ENCODE results near the gene P4HA2.

Gene P4HA2

GRCh38 chr5:132227485-132228240 is at the start of gene P4HA2:
Gene P4HA2 (minus strand): TSS chr5:132227853. CDS start chr5:132218626, 9,227 bp downstream.
- DNase-seq (ENCODE audit: low read depth in 2 of 2): peak; percentile 46 to 49

DNA sequence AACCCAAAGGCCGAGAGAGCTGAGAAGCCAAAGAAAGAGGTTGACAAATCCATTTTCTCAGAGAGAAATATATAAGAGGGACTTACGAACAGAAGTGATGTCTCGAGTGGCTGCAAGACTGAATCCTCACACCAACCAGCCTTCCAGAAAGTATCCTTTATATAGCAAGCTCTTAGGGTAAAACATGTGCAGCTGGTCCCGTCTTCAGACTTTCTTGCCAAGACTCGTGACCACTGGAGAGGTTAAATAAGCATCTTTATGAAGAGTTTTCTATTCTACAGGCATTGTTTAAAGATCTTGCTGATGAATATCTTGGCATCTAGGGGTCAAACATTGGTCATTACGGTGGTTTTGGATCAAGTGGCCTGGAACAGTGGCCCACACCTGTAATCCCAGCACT is 49.6 kb upstream of the P4HA2 start:
- no peak for DNase-seq (ENCODE audit: low read depth in 2 of 2)

- no peak for DNase-seq (ENCODE audit: low read depth in 2 of 2)
Measured at GRCh38 chr5:132275367-132276220, 47.9 kb upstream of the P4HA2 start.

- no peak for DNase-seq (ENCODE audit: low read depth in 2 of 2)
Measured at GRCh38 chr5:132274050-132274792, 46.6 kb upstream of the P4HA2 start.

DNA sequence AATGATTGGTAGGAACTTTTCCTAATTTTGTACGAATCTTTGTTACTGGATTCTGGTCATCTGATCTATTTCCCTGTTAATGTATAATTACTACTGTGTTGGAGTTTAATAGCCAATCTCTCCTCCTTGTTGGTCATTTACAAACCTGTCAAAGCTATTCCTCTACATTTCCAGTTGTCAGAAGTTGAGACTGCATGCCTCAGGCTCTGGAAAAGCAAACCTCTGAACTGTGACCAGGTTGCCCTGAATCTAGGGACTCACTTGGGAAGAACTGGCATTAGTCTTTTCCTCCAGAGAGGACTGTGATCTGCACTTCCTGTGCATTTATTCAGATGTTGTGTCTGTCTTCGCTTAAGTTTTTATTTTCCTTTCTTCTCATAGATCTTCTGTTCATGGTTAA is 46.0 kb upstream of the P4HA2 start:
- no peak for DNase-seq (ENCODE audit: low read depth in 2 of 2)

- peak; percentile 55 to 65 for DNase-seq (ENCODE audit: low read depth in 2 of 2)
Measured at GRCh38 chr5:132272311-132273210, 44.9 kb upstream of the P4HA2 start.

DNA sequence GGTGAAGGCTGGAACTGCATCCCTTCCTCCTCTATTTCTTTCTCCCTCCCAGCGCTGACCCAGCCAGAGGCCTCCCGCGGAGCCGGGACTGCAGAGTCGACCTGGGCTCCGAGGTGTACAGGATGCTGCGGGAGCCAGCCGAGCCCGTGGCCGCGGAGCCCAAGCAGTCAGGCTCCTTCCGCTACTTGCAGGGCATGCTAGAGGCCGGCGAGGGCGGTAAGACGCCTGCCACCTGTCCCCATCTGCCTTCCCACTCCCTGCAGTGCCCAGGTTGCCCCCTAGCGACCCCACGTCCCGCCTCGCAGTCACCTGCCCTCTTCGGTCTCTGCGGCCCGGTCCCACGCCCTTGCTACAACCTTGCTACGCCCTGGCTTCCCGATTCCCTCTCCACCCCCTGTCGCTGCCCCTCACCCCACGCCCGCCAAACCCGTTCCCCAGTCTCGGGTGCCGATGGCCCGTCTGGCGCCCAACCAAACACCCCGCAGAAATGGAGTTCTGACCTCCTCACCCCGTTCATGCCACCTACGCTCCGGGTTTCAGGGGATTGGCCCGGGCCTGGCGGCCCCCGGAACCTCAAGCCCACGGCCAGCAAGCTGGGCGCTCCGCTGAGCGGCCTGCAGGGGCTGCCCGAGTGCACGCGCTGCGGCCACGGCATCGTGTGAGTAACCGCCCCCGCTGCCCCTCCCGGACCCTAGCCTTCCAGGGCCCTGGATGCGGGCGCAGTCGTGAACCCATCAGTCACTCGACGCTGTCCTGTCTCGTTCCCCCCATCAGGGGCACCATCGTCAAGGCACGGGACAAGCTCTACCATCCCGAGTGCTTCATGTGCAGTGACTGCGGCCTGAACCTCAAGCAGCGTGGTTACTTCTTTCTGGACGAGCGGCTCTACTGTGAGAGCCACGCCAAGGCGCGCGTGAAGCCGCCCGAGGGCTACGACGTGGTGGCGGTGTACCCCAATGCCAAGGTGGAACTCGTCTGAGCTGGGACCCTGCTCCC is 43.9 kb upstream of the P4HA2 start:
- DNase-seq (ENCODE audit: low read depth in 2 of 2): no peak

GRCh38 chr5:132270706-132271105 is 43.1 kb upstream of the P4HA2 start:
- no peak for DNase-seq (ENCODE audit: low read depth in 2 of 2)

GRCh38 chr5:132270335-132270665 is 42.6 kb upstream of the P4HA2 start:
- DNase-seq (ENCODE audit: low read depth in 2 of 2): no peak

- no peak for DNase-seq (ENCODE audit: low read depth in 2 of 2)
Measured at GRCh38 chr5:132269635-132270334, 42.1 kb upstream of the P4HA2 start.

- no peak for DNase-seq (ENCODE audit: low read depth in 2 of 2)
Measured at GRCh38 chr5:132268769-132269551, 41.3 kb upstream of the P4HA2 start.

DNA sequence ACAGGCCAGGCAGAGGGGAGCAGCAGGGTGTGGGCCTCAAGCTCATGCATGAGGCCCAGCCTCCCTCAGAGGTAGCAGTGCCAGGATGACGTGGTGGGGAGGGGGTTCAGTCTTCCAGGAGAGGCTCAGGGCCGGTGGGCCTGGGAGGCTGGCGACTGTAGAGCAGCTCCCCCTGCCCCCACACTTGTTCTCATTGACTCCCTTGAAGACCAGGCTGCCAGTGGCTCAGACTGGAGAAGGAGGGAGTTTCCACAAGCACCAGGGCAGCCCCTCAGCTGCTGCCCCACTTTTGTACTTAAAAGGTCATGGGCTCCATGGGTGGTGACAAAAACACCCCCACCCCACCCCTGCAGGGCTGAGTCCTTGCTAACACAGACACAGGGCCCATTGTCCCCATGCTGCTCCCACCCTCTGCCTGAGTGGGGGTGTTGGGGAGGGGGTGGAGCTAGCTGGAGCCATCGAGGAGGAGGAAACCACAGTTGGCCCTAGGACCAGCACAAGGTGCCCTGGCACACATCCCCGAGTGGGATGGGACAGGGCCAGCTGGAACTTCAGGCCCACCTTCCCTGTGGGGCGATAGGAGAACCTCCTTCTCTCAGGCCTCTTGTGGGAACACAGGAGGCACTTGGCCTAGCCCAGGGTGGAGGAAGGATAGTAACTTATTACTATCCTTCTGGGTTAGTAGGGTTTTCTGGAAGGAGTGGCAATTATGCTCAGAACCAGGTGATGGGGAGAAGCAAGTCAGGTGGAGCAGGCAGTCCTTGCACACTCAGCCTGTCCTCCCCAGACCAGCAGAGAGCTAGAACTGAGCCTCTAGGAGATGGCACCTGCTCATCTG is 40.5 kb upstream of the P4HA2 start:
- no peak for DNase-seq (ENCODE audit: low read depth in 2 of 2)

DNA sequence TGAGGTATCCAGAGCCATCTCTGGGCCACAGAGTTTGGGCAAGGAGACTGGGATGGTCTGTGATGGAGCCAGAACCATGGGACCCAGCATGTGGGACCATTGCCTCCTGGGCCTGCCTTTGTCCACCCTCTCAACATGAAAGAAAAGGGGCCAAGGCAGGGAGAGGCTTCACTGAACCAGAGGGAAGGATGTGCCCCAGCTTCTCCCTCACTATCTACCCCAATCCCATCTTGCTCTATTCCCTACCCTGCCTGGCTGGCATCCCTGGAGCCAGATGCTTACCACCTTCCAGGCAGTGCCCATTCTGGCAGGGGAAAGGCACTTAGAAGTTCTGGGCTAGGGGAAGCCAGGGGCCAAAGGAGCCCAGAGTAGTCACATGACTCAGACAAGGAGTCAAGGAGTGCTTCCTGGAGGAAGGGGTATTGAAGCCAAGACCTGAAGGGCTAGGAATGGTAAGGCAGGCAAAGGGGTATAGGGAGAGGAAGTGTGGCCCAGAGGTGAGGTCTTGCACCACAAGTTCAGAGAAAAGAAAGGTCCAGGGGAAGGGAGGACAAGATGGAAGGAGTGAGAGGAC is 39.6 kb upstream of the P4HA2 start:
- DNase-seq (ENCODE audit: low read depth in 2 of 2): no peak

- DNase-seq (ENCODE audit: low read depth in 2 of 2): no peak
Measured at GRCh38 chr5:132266836-132267160, 39.1 kb upstream of the P4HA2 start.

DNA sequence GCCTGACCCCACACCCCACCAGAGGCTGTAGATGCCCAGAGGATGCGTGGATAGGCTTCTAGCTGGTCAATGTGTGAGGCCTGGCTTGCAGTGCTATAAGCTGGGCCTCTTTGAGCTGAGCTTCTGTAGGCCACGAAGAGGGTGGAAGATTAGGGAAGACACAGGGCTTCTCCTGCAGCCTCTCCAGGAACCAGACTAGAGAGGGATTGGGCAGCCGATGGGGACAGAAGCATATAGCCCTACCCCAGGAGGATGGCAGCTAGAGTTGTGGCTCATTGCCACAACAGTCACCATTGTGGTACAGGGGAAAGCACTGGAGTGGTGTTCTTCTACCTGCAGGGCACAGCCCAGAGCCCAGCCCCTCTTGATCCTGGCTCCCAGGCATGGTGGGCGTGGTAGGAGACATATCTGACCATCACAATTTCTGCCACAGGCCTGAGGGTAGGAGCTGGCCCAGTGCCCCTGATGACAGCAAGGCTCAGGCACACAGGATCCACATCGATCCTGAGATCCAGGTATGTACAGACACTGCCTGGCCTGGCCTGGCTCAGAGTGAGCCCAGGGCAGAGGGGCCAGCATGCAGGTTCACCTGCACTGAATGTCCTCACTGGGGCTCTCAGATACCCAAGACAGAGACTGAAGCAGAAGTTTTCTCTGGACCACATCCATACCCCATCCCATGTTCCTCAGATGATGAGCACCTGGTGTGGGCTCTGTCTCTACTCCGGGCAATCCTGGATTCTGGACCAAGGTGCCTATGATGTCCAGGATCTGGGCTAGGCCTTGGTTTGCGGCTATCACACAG is 38.6 kb upstream of the P4HA2 start:
- DNase-seq (ENCODE audit: low read depth in 2 of 2): no peak

DNA sequence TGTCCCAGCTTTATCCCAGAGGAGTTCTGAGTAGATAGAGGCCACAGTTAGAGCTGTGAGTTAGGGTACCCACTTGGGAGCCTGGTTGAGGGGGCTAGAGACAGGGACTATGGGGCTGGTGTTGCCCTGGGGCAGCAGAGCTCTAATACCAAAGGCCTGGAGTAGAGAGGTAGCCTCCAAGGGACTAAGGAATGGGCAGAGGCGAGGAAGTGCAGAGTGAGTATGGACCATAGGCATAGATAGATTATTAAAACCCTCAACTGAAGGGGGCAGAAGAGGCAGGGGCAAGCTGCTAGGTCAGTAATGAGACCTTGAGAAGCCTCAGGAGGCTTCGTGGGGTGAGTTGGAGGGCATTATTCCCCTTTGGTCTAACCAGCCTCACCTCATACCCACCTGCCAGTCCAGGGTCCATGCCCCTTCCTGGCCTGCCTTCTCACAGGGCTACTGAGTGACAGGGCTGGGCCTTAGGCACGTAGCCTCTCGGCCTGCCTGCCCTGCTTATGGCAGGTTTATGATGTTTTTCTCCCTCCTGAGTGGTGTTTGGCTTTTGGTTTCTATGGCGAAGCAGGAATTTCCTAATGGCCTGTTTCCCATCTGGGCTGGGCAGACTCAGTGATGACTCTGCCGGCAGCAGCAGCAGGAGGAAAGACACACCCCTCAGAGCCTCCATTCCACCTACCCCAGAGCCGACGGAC is 37.8 kb upstream of the P4HA2 start:
- no peak for DNase-seq (ENCODE audit: low read depth in 2 of 2)
